ENCODE measurements around the gene PRKCE.

DNA sequence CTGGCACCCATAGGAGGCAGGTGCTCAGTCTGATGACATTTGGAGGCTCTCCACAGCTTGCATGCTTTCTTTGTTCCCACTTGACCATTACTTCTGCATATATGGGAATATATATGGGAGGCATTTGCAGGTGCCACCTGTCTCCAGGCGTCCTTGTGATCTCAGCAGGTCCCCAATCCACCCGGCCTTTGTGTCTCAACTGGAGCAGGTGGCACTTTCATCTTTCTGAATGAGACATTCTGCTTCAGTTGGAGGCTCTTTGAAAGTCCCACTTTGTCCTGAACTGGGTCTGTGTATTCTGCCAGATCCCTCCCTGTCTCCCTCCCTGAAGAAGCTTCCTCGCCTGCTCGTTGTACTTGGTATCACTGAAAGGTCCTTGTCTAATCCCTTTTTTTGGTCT, 327.6 kb downstream of the PRKCE start:
- TF ChIP-seq EZH2 (IDR thresholded peaks at IDR 0.05) = no peak
- TF ChIP-seq POLR2AphosphoS5 (IDR thresholded peaks at IDR 0.05; ENCODE audit: borderline replicate concordance, low read depth, low read length) = no peak
